DLD1 (cell line): ENCODE measurements around the gene STAT5B.

Source experiments
- in situ Hi-C: cut with HindIII; loops from 2 replicates; pipeline ENCODE4 v1.10.0; 2017; ENCODE audit warnings: low sequenced_read_pairs

Gene STAT5B

DNA sequence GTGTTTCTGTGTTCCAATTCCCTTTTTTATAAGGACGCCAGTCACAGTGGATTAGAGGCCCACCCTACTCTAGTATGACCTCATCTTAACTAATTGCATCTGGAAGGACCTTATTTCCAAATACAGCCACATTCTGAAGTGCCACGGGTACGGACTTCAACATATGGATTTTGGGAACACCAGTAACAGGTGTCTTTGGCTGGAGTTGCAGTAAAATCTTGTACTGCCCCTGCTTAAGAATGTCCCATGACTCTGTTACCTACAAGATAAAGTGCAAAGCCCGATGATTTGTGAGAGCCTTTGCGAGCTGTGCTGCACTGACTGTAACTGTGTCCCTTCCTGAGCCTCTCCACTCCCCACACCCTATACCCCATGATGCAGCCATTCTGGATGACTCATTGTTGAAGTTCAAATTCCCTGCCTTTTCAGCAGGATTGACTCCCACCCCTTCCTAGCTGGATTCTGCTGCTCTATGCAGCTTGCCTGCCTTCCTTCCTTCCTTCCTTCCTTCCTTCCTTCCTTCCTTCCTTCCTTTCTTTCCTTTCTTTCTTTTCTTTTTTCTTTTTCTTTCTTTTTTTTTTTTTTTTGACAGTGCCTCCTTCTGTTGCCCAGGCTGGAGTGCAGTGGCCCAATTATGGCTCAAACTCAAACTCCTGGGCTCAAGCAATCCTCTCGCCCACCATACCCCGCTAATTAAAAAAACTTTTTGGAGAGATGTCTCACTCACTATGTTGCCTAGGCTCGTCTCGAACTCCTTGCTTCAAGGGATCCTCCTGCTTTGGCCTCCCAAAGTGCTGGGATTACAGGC lies 93.1 kb downstream of the STAT5B start:
- in situ Hi-C loops = no loop called here

DNA sequence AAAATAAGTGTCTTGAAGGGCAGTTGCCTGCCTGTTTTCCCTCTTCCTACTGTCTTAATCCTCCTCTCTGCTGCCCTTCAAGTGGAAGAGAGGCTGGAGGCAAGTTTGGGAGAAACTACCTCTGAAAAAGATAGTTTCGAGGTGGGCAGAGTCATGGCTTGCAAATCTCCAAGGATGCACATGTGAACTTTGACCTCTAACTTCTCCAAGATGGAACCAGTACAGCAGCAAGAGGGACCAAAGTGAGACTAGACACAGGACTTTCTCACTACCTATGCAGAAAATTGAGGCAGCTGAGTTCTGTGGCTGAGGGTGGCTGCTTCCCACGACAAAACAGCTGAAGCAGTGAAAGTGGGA lies 94.4 kb downstream of the STAT5B start:
- in situ Hi-C loops = no loop called here

DNA sequence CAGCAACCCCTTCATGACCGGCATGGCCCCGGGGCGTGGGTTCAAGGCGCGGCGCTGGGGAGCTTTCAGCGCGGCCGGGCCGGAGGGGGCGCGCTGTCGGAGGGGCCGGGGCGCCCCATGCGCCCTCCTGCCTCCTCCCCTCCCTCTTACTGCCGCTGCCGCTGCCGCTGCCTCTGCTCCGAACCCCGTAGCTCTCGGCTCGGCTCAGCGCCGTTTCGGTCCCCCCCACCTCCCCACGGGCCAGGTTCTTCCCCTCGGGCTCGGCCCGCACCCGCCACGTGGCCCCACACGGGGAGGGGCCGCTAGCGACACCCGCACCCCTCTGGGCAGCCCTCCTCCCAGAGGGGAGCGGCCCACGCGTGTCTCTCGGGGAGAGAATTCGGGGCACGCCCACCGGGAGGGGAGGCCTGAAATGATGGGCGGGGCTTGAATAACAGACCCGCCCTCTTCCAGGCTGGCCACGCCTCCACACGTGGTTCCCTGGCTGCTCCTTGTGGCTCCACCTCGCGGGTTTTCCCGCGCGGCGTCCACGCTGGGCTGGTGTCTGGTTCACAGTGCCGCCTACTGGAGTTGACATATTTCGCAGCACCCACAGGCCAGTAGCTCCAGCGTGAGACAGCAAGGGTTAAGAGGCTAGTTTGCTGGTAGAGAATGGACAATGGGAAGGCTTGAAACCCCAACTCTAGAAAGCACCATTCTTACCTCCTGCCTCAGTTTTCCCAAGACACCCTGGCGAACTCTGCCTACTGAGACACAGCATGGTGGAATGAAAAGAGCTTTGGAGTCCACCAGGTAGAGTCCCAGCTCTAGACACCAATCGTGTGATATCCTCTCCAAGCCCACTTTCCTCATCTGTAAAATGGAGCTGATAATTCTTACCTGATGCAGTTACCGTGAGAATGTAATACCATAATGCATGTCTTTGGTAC lies 95.0 kb downstream of the STAT5B start, which contains the start of gene KCNH4:
Gene KCNH4, minus strand, starts transcription at position 221 of the 929 bp plus-strand sequence. Its CDS starts 197 bp downstream, at position 24.
- in situ Hi-C loops = no loop called here

DNA sequence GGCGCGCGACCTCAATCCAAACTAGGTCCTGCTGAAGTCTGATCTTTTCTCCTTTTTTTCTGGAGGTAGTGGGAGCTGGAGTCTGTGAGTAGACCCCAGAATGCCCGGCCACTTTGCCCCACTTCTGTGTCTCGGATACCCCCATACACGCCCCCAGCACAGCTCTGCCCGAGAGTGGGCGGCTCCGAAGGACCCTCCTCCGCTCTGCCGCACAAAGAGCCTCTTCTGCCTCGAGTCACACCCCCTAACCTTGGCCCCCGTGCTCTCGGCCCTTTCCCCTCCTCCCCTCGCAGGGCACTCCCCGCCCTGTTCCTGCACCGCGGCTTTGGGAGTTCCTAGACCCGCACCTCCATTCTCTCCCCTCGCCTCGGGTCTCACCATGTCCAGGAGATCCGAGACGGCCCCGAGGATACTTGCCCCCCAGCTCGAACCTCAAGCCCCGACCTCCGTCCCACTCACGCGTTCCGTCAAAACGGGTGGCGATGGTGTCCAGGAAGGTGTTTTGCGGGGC lies 95.7 kb downstream of the STAT5B start:
- in situ Hi-C loops = no loop called here

DNA sequence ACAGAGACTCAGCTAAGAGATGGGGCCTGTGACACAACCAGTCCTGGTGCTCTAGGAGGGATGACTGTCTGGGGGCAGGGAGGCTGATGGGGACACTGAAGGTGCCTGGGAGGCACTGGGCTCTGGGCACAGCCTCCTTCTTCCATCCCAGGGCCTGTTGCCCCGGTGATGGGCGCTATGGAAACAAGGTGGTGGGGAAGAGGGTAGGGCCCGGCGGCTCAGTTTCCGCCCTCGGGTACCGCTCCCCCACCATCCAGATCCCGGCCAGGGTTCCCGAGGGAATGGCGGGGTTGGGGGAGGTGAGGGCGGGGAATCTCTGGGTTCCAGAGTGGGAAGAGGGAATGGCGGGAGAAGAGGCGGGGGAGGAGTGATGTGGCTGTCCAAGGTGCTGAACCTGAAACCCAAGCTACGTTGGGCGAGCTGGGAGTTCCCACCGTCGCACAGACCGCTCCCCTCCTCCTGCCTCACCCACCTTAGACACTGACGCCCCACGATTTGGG lies 96.2 kb downstream of the STAT5B start:
- in situ Hi-C loops = no loop called here

DNA sequence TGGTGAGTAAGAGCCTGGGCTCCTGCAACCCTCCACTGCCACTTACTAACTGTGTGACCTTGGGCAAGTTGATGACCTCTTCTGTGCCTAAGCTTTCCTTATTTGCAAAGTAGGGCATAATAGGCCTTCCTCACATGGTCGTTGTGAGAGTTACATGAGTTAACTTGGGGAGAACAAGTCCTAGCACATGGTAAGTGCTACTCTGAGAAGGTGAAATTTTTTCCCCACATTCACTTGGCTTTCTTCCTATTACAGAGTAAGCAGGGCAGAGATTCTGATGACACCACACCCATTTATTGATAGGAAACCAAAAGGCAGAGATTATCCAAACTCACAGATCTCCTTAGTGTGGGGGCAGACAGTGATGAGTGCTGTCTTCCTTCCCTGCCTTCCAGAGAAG lies 96.9 kb downstream of the STAT5B start:
- in situ Hi-C loops = no loop called here

DNA sequence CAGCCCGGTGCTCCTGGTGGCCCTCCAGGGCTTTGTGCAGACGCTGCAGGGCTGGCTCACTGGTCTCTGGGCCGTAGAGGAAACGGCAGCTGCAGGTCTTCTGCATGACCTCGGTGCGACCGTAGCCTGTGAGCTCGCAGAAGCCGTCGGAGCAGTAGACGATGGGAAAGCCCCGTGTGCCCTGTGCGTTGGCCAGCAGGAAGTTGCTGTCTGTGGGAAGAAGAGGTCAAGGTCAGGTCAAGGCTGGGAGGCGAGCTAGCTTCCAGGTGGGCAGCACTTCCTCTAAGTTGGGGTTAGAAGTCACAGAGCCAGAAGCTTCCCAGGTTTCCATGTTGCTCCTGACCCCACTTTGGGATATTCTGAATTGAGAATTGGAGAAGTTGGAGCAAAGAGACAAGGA lies 97.4 kb downstream of the STAT5B start:
- in situ Hi-C loops = no loop called here

DNA sequence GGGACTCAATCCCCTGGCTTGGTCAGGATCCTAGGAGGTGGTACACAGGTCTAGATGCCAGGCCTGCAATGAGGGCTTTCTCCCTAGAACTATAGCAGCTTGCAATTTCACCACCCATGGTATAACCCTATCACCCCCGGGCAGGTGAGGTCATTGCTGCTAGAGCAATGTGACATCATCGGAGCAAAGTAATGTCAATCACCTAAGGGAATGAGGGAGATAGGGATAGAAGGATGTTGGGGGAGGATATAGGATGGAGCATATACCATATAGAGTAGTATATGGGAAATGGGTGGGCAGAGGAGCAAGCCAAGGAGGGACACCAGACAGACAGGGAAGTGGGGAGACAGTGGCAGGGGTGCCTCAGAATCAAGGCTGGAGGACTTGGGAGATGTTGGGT lies 98.5 kb downstream of the STAT5B start:
- in situ Hi-C loops = no loop called here

DNA sequence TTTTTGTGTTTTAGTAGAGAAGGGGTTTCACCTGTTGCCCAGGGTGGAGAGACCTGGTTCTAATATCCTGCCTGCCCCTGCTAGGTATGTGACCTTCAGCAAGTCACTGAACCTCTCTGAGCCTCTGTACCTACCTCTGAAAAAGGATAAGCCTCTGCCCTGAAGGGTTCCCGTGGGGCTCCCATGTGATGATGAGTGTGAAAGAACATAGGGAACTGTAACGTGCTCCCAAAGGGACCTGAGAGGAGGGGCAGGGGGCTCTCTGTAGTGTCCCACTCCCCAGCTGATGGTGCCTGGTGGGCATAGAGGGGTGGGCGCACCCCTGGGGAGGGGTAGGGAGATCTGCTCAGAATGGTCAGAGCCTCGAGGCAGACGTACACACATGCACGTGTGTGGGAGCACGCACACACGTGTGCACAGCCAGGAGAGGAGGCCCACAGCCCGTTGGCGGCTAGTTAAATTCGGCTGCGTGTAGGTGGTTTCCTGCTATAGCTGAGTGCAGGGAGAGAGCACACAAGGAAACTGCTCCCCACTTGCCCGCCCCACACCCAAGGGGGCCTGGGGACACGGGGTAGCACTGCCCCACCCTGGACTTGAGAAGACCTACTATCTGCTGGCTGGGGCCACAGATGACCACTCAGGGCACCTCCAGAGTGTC lies 101.9 kb downstream of the STAT5B start:
- in situ Hi-C loops = no loop called here

DNA sequence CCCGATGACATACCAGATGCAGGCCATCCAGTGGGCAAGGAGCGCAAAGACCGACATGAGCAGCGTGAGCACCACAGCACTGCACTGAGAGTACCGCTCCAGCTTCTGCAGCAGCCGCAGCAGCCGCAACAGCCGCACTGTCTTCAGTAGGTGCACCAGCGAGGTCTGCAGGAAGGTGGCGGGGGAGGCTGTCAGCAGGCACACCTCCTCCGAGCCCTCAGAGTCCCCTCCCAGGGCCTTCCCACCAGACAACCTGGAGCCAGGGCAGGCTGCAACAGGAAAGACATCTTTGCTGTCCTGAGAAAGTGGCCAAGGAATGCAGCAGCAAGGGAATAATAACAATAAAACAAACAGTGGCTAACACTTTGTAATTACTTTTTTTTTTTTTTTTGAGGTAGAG lies 104.4 kb downstream of the STAT5B start:
- in situ Hi-C loops = no loop called here

DNA sequence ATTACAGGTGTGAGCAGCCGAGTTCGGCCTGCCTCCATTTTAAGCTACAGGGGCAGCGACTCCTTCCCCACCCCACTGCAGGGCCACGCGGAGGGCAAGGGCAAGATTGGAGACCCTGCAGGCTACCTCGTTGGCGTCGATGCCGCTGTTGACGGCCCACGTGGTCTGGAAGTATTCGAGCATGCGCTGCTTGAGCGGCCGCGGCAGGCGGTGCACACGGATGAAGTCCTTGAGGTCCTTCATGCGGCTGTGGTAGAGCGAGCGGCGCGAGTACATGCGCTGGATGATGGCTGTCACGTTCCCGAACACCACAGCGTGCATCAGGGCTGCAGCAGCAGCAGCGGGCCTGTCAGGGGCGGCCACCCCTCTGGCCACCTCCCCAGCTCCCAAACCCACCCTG lies 106.8 kb downstream of the STAT5B start:
- in situ Hi-C loops = no loop called here

DNA sequence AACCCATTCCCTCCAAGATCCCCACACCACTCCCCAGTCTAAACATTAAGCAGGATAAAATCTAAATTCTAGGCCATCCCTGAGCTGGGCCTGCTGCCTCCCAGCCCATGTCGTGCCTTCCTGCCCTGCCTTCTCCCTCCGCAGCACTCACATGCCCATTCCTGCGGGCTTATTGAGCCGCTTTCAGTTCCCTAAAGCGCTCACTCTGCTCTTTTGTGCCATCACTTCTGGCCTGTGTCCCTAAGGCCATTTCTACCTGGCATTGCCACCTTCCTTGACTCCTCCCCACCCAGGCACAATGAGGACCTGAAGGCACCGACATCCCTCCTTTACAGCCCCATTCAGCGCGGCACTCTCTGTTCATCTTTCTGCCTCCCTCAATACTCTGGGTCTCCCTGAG lies 108.4 kb downstream of the STAT5B start:
- in situ Hi-C loops = no loop called here

DNA sequence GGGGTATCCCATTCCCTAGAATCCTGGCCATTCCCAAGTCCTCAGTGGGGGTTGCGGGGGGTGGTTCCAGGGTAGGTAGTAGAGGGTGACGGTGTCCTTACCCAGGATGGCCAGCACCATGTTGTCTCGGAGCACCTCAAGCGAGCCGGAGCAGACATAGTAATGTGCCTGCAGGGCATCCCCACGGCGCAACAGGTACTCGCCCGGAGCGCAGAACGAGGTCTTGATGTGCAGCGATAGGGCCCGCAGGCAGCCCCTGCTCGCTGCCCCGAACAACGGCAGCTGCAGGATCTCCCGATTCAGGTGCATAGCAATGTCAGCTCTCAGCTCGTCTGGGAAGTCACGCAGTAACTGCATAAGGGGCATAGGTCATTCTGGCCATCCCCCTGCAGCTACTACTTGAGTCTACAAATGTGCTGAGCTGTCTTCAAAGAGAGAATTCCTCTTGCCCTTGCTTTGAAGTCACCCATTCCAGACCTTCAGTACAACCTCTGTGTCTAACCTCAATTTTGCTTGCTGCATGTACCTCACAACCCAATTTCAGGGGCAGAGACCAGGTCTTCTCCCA lies 109.9 kb downstream of the STAT5B start:
- in situ Hi-C loops = no loop called here

DNA sequence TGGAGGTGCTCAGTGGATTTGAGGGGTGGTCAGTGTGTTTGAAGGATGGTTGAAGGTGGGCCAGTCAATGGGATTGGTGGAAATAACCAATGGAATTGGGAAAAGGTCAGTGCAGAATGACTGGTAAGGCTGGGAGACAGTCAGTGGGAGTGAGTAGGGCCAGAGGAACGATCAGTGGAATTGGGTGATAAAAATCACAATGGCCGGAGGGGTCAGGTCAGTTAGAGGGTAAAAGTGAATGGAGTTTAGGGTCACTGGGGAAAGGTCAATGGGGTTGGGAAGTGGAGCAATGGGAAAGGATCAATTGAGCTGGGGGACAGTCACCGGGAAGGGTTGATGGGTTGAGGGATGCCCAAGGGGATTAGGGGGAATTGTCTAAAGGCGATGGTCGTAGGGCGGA lies 110.4 kb downstream of the STAT5B start:
- in situ Hi-C loops = no loop called here

DNA sequence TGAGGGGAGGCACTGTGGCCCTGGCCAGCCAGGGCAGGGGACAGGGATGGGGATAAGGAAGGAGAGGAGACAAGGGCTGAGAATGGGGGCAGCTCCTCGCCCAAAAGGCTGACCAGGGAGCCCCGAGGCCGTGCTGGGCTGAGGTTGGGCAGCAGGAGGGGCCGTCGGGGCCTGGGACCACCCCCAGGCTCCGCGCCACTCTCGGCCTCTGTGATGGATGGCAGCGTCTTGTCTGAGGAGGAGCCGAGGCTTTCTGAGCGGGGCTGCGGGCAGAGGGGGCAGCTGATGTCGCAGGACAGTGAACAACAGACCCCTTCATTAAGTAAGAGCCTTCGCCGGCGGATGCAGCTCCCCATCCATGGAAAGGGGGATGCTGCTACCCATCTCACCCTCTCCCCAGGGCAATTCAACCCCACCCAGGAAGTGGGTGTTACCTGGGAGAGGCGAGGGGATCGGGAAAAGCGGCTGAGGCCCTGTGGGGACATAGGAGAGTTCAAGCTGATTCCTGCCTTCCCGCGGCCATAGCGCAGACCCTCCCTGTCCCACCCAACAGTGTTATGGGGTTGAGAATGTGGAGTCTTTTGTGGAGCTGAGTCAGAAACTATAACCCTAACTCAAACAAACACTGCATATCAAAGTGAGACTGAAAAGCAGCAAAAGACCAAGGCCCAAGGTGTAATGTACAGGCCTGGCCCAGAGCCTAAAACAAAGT lies 112.3 kb downstream of the STAT5B start:
- in situ Hi-C loops = no loop called here

DNA sequence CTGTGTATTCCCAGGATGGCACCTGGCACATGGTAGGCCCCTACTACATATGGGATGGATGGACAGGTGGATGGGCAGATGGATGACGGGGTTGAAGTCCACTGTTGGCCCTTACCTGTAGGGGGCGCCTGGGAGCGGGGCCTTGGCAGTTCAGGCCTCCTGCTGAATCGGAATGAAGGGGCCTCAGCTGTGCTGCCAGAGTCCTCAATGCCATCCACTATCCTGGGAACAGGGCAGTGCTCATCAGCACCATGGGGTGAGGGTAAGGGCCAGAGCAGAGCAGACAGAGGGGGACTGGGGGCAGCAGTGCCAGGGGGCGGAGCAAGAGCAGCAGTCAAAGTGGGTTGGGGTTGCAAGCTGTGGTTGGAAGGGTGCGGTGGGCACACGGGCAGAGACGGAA lies 113.1 kb downstream of the STAT5B start:
- in situ Hi-C loops = no loop called here

DNA sequence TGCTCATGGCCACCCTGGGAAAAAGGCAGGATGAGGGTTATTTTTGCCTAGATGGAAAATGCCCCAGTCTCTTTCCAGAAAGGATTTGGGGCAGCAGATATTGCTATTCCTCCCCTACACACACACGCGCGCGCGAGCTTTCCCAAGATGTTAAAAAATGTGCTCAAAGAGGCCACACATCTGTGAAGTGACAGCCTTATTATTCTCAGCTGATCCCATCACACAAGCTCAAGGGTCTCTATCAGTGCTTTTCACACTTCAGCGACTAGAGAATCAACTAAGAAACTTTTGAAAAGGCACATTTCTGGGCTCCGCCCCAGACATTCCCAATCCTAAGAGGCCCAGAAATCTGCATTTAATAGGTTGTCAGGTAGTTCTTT lies 115.7 kb downstream of the STAT5B start:
- in situ Hi-C loops = no loop called here

DNA sequence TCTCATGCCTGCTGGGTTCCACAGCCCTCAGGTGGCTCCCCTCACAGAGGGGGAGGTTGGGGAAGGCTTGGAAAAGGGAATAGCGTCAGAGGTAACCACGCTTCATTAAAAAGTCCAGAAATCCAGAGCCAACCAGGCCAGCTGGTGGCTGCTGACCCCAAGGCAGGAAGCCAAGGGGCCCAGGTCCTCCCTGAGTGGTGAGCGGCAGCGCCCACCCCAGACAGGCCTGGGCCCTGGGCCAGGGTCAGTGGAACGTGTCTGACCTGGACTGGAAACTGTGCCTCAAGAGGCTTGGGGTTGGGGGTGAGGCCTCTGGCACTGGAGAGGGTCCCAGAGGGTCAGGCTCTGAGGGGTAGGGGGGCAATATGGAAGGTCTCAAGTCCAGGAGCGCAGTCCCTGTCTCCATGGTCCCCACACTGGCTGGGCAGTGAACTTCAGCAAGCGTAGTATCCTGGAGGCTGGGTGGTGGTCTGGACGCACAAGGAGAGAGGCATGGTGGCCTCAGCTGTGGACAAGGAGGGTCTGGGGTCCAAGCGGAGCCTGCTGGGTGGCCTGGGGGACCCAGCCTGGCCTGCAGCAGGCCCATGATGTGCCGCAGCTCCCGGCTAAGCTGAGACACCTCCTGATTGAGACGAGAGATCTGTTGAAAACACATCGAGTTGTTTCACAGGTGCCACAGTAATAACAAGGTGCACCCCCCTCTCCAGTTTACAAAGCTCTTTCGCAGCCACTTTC lies 116.2 kb downstream of the STAT5B start:
- in situ Hi-C loops = no loop called here

DNA sequence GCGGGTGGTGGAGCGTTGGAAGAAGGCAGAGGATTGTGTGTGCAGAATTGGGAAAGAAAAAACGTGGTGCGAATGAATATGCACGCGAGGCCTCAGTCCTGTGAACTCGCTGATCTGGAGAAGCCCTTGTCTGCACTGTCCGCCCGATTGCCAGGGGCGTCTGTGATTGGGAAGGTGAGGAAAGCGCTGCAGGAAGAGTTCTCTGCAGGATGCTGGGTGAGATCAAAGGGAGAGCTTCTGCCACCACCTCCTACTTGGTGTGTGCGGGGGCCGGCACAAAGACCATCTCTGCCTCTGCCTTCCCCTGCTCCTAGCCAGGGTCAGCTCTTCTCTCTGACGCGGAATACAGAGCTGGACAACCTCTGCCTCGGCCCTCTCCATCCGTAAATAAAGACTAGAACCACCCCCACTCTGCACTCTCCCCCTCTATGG lies 120.6 kb downstream of the STAT5B start:
- in situ Hi-C loops = no loop called here
